Keratinocyte (primary cell): ENCODE results near the gene PCDHB4. TPM values are rescaled to one million over a fixed set of nuclear protein-coding genes. Genes with fewer than 3 reads are reported as not detected.
"Not testable (repeated sequence)": the region's sequence is repeated elsewhere in the genome, so short reads cannot be mapped to it uniquely, and the experiment has no call there.

Experiments used
- DNase-seq: peaks from one replicate; pipeline ENCODE4 v3.0.0-alpha.2; 2011; ENCODE audit warnings: low read depth, missing footprints, low spot score
- FAIRE-seq: peaks from 2 replicates; lab custom pipeline; 2011; peaks lifted over from hg19 to GRCh38; lab: Jason Lieb, UNC
- H2AFZ ChIP-seq: 2 replicates; pipeline ENCODE4 v1.6.0; 2012; ENCODE audit warnings: low read length, control low read depth, inconsistent platforms; ENCODE audit not compliant: control insufficient read depth
- H3K27ac ChIP-seq: 2 replicates; pipeline ENCODE4 v1.5.1; 2011; ENCODE audit warnings: low read length; ENCODE audit not compliant: control insufficient read depth, insufficient read depth
- H3K27me3 ChIP-seq: 3 replicates; pipeline ENCODE4 v1.6.0; 2011; ENCODE audit warnings: low read length; ENCODE audit not compliant: control insufficient read depth, insufficient read depth; ENCODE audit errors: extremely low read depth
- H3K36me3 ChIP-seq, 2 experiments: 2 replicates in 1 of 2; 3 replicates in 1 of 2; pipeline ENCODE4 v1.5.1; 2011; ENCODE audit warnings: low read length in 2 of 2, mild to moderate bottlenecking in 1 of 2; ENCODE audit not compliant: control insufficient read depth in 2 of 2, insufficient read depth in 2 of 2; ENCODE audit errors: extremely low read depth in 1 of 2
- H3K4me1 ChIP-seq: 3 replicates; pipeline ENCODE4 v1.5.1; 2011; ENCODE audit warnings: low read length; ENCODE audit not compliant: control insufficient read depth, insufficient read depth; ENCODE audit errors: extremely low read depth
- H3K4me2 ChIP-seq: 3 replicates; pipeline ENCODE4 v1.6.0; 2011; ENCODE audit warnings: low read depth, low read length; ENCODE audit not compliant: control insufficient read depth, insufficient read depth; ENCODE audit errors: extremely low read depth
- H3K4me3 ChIP-seq, 3 experiments: fragments of 200-600 bp in 1 of 3; sonication (generic) in 1 of 3; 2 replicates in 2 of 3; 3 replicates in 1 of 3; pipeline ENCODE4 v1.5.1; 2011 to 2016; ENCODE audit warnings: low read length in 3 of 3, mild to moderate bottlenecking in 3 of 3, control low read depth in 2 of 3, inconsistent platforms in 1 of 3, low read depth in 1 of 3, mixed read lengths in 1 of 3, mixed run types in 1 of 3, moderate library complexity in 1 of 3; ENCODE audit not compliant: control insufficient read depth in 2 of 3, insufficient read depth in 2 of 3; ENCODE audit errors: extremely low read depth in 1 of 3
- H3K79me2 ChIP-seq: 2 replicates; pipeline ENCODE4 v1.6.0; 2012; ENCODE audit warnings: low read length; ENCODE audit not compliant: control insufficient read depth, insufficient read depth
- H3K9ac ChIP-seq: 3 replicates; pipeline ENCODE4 v1.6.0; 2011; ENCODE audit warnings: low read length; ENCODE audit not compliant: control insufficient read depth, insufficient read depth; ENCODE audit errors: extremely low read depth
- H3K9me1 ChIP-seq: 3 replicates; pipeline ENCODE4 v1.6.0; 2011; ENCODE audit warnings: low read length; ENCODE audit not compliant: control insufficient read depth, insufficient read depth; ENCODE audit errors: extremely low read depth
- H3K9me3 ChIP-seq: 2 replicates; pipeline ENCODE4 v1.5.1; 2012; ENCODE audit warnings: low read depth, low read length; ENCODE audit not compliant: control insufficient read depth
- H4K20me1 ChIP-seq: 3 replicates; pipeline ENCODE4 v1.6.0; 2011; ENCODE audit warnings: low read length; ENCODE audit not compliant: control insufficient read depth, insufficient read depth; ENCODE audit errors: extremely low read depth
- EZH2 ChIP-seq: IDR thresholded peaks from one replicate; pipeline ENCODE4 v1.6.1; 2012; ENCODE audit warnings: inconsistent platforms, mild to moderate bottlenecking, low read length, moderate library complexity
- dilution Hi-C: fragments of 300-500 bp; cut with MboI; formaldehyde crosslinking; loops from one replicate; pipeline ENCODE4 v1.7.0; 2020; ENCODE audit warnings: low sequenced_read_pairs; ENCODE audit not compliant: extremely low pct_ligation_motif_present
- polyA plus RNA-seq, 5 experiments: library from polyadenylated mRNA; depleted of rRNA in 3 of 5; stranded (reverse) in 3 of 5; stranded (forward) in 1 of 5; unstranded in 1 of 5; fragments of >200 nt; gene quantifications; 1 replicate in 1 of 5; 2 replicates in 3 of 5; 3 replicates in 1 of 5; pipeline versions ENCODE4 v1.2.1 to v1.2.3, GENCODE V29; 2011 to 2012; ENCODE audit warnings: missing spikeins in 2 of 5, low read depth in 1 of 5, low replicate concordance in 1 of 5
- TF ChIP-seq, protein P1 (sequence below), 3 experiments: IDR thresholded peaks in 1 of 3; conservative IDR thresholded peaks in 1 of 3; optimal IDR thresholded peaks in 1 of 3; 2 replicates in 2 of 3; 3 replicates in 1 of 3; pipeline versions ENCODE3 to v1.5.1; 2011; ENCODE audit warnings: low read length in 3 of 3, mild to moderate bottlenecking in 3 of 3, moderate library complexity in 2 of 3, control low read depth in 1 of 3, inconsistent platforms in 1 of 3; ENCODE audit not compliant: insufficient read depth in 2 of 3; ENCODE audit errors: extremely low read depth in 1 of 3

Gene PCDHB4
- polyA plus RNA-seq, 1 donor (not counting 4 experiments of a cell fraction or from before 2014, with no cell fraction given), result 0.04 TPM

DNA sequence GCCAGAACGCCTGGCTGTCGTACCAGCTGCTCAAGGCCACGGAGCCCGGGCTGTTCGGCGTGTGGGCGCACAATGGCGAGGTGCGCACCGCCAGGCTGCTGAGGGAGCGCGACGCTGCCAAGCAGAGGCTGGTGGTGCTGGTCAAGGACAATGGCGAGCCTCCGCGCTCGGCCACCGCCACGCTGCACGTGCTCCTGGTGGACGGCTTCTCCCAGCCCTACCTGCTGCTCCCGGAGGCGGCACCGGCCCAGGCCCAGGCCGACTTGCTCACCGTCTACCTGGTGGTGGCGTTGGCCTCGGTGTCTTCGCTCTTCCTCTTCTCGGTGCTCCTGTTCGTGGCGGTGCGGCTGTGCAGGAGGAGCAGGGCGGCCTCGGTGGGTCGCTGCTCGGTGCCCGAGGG lies 25.0 kb upstream of the PCDHB4 start:
- not testable (repeated sequence) for FAIRE-seq

DNA sequence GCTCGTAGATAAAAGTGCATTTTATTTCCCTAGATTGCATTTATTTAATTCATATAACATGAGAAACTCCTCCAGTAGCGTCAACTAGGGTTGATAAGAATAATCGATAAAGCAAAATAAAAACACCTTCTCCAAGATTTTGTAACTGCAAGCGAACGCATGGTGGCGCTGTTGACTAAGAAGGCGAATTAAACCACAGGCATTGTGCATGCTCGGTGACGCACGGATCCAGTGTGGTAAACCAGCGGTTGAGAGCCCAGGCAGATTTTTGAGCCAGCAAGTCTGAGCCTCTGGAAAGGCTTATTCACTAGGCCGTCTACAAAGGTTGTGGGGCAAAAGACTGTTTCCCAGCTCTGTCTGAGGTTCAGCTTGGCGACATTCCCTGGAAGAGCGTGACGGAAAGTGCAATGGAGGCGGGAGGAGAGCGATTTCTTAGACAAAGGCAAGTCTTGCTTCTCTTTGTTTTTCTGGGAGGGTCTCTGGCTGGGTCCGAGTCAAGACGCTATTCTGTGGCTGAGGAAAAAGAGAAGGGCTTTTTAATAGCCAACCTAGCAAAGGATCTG lies 21.3 kb upstream of the PCDHB4 start, which contains the start of gene PCDHB3:
Gene PCDHB3 (plus strand): TSS at position 231 of the 563 bp plus-strand sequence. CDS start 177 bp downstream, at position 408.
- no peak for DNase-seq
- Histone ChIP-seq H3K9ac (no peak within 1 kb of the TSS), H3K36me3 (no peaks in the 10 kb centered on the region), H3K4me1 (no peaks in the 10 kb centered on the region), H3K9me3 (peaks cover 2% of the 10 kb centered on the region), H3K79me2 (no peaks in the 10 kb centered on the region), H2AFZ (no peak within 1 kb of the TSS), H3K9me1 (no peaks in the 10 kb centered on the region), H3K27me3 (no peaks in the 10 kb centered on the region), H3K4me3 (no peak within 1 kb of the TSS), H4K20me1 (no peaks in the 10 kb centered on the region), H3K27ac (no peak within 1 kb of the TSS), H3K4me2 (no peak within 1 kb of the TSS)
- dilution Hi-C loops, result no loop called here
- no peak for TF ChIP-seq EZH2
- TF ChIP-seq, protein P1, sequence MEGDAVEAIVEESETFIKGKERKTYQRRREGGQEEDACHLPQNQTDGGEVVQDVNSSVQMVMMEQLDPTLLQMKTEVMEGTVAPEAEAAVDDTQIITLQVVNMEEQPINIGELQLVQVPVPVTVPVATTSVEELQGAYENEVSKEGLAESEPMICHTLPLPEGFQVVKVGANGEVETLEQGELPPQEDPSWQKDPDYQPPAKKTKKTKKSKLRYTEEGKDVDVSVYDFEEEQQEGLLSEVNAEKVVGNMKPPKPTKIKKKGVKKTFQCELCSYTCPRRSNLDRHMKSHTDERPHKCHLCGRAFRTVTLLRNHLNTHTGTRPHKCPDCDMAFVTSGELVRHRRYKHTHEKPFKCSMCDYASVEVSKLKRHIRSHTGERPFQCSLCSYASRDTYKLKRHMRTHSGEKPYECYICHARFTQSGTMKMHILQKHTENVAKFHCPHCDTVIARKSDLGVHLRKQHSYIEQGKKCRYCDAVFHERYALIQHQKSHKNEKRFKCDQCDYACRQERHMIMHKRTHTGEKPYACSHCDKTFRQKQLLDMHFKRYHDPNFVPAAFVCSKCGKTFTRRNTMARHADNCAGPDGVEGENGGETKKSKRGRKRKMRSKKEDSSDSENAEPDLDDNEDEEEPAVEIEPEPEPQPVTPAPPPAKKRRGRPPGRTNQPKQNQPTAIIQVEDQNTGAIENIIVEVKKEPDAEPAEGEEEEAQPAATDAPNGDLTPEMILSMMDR (optimal IDR thresholded peaks at IDR 0.05 in 1 of 3, IDR thresholded peaks at IDR 0.05 in 1 of 3, conservative IDR thresholded peaks at IDR 0.05 in 1 of 3; ENCODE audit: extremely low read depth in 1 of 3, insufficient read depth in 2 of 3, low read length in 3 of 3), result peak; percentile 18 to 32 (median 25)
- no peak for FAIRE-seq

More for the DNA sequence above, 25.0 kb upstream of the PCDHB4 start:
- H3K27ac ChIP-seq, H3K9ac ChIP-seq, H3K36me3 ChIP-seq, H3K27me3 ChIP-seq, DNase-seq, H3K4me3 ChIP-seq, H3K79me2 ChIP-seq, H3K4me2 ChIP-seq, H3K9me1 ChIP-seq, dilution Hi-C loops, H2AFZ ChIP-seq, H3K4me1 ChIP-seq, H4K20me1 ChIP-seq, H3K9me3 ChIP-seq: not testable (repeated sequence)

DNA sequence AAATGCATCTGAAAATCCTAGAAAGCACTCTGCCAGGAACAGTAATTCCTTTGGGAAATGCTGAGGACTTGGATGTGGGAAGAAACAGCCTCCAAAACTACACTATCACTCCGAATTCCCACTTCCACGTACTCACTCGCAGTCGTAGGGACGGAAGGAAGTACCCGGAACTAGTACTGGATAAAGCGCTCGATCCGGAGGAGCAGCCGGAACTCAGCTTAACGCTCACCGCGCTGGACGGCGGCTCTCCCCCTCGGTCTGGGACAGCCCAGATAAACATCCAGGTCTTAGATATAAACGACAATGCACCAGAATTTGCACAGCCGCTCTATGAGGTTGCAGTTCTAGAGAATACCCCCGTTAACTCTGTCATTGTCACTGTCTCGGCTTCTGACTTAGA lies 20.6 kb upstream of the PCDHB4 start:
- FAIRE-seq (no peak), DNase-seq (no peak)
- no peaks in the 10 kb centered on the region for H3K9me1 ChIP-seq
- no peaks in the 10 kb centered on the region for H3K4me1 ChIP-seq
- no peak overlapping the region for H2AFZ ChIP-seq
- H4K20me1 ChIP-seq, result no peaks in the 10 kb centered on the region
- TF ChIP-seq EZH2, result no peak
- TF ChIP-seq, protein P1 (optimal IDR thresholded peaks at IDR 0.05 in 1 of 3, IDR thresholded peaks at IDR 0.05 in 1 of 3, conservative IDR thresholded peaks at IDR 0.05 in 1 of 3; ENCODE audit: extremely low read depth in 1 of 3, insufficient read depth in 2 of 3, low read length in 3 of 3), result no peak
- no peak overlapping the region for H3K4me2 ChIP-seq
- no peaks in the 10 kb centered on the region for H3K36me3 ChIP-seq
- H3K27me3 ChIP-seq, result no peaks in the 10 kb centered on the region
- H3K9ac ChIP-seq, result no peak overlapping the region
- dilution Hi-C loops, result no loop called here
- no peaks in the 10 kb centered on the region for H3K9me3 ChIP-seq
- H3K4me3 ChIP-seq, result no peak overlapping the region
- no peaks in the 10 kb centered on the region for H3K79me2 ChIP-seq
- no peak overlapping the region for H3K27ac ChIP-seq

DNA sequence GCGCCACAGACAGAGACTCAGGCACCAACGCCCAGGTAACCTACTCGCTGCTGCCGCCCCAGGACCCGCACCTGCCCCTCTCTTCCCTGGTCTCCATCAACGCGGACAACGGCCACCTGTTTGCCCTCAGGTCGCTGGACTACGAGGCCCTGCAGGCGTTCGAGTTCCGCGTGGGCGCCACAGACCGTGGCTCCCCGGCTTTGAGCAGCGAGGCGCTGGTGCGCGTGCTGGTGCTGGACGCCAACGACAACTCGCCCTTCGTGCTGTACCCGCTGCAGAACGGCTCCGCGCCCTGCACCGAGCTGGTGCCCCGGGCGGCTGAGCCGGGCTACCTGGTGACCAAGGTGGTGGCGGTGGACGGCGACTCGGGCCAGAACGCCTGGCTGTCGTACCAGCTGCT lies 19.5 kb upstream of the PCDHB4 start:
- dilution Hi-C loops, H3K9me3 ChIP-seq, H3K27ac ChIP-seq, H3K4me1 ChIP-seq, DNase-seq, H3K36me3 ChIP-seq, H3K9me1 ChIP-seq, H3K4me2 ChIP-seq, H3K9ac ChIP-seq, H3K4me3 ChIP-seq, H3K79me2 ChIP-seq, H2AFZ ChIP-seq, H3K27me3 ChIP-seq, FAIRE-seq, H4K20me1 ChIP-seq: not testable (repeated sequence)
